ENCODE results near the gene SERINC5.

GRCh38 chr5:80067531-80068245, 188.2 kb downstream of the SERINC5 start:
- TF ChIP-seq RAD21 (IDR thresholded peaks at IDR 0.05; ENCODE audit: low read length) (no peak), CTCF (conservative IDR thresholded peaks at IDR 0.05; ENCODE audit: low read depth, low read length) (no peak), USF2 (IDR thresholded peaks at IDR 0.05; ENCODE audit: low read depth, low read length) (no peak), MAZ (IDR thresholded peaks at IDR 0.05; ENCODE audit: borderline replicate concordance, low read depth, low read length) (no peak)
